GM19351 (cell line): Measurements from ENCODE around the gene RAPGEF1.

ENCODE experiments used
- ATAC-seq: cut with Tn5 transposase; IDR thresholded peaks from one replicate; pipeline ENCODE4 v1.9.1; 2021; ENCODE audit warnings: mild to moderate bottlenecking, moderate library complexity; ENCODE audit not compliant: unreplicated experiment

Gene RAPGEF1

GRCh38 chr9:131545003-131545785, 194.7 kb downstream of the RAPGEF1 start, which contains the start of gene PRRT1B:
TSS of gene PRRT1B (plus strand) at chr9:131545523. CDS start at chr9:131545616, 93 bp downstream.
- ATAC-seq = no peak

- no peak for ATAC-seq
Observed at GRCh38 chr9:131543141-131543540, 196.7 kb downstream of the RAPGEF1 start.

- no peak for ATAC-seq
Observed at GRCh38 chr9:131539223-131539923, 200.5 kb downstream of the RAPGEF1 start.

GRCh38 chr9:131537946-131538345, 201.9 kb downstream of the RAPGEF1 start:
- ATAC-seq = no peak

- ATAC-seq = no peak
Observed at GRCh38 chr9:131534721-131535237, 205.1 kb downstream of the RAPGEF1 start.

- ATAC-seq = peak; percentile 92
Observed at GRCh38 chr9:131530920-131531832, 208.7 kb downstream of the RAPGEF1 start, which contains the start of gene UCK1. TSS of gene UCK1 (minus strand) at chr9:131531263. CDS start at chr9:131531174, 89 bp downstream.

- ATAC-seq = peak; percentile 21
Observed at GRCh38 chr9:131530546-131530919, 209.3 kb downstream of the RAPGEF1 start.

- ATAC-seq = no peak
Observed at GRCh38 chr9:131529597-131530545, 210.0 kb downstream of the RAPGEF1 start.

GRCh38 chr9:131528886-131529505, 210.9 kb downstream of the RAPGEF1 start:
- no peak for ATAC-seq

GRCh38 chr9:131528186-131528585, 211.7 kb downstream of the RAPGEF1 start:
- ATAC-seq = no peak
